Fibroblast of the conjunctiva (primary cell): ENCODE results near the gene BNIP3.

Experiments used
- DNase-seq: peaks from one replicate; pipeline ENCODE4 v3.0.0-alpha.2; 2010; ENCODE audit warnings: low read depth

The BNIP3 gene

GRCh38 chr10:131949041-131949862 lies 32.5 kb downstream of the BNIP3 start:
- DNase-seq: no peak

GRCh38 chr10:131948501-131948900 lies 33.2 kb downstream of the BNIP3 start:
- DNase-seq: no peak

GRCh38 chr10:131947631-131948347 lies 33.9 kb downstream of the BNIP3 start:
- no peak for DNase-seq

- DNase-seq: no peak
Measured at GRCh38 chr10:131946880-131947279, 34.8 kb downstream of the BNIP3 start.

GRCh38 chr10:131946321-131946751 lies 35.4 kb downstream of the BNIP3 start:
- DNase-seq: peak; percentile 65

- no peak for DNase-seq
Measured at GRCh38 chr10:131944976-131945695, 36.6 kb downstream of the BNIP3 start.

GRCh38 chr10:131944412-131944811 lies 37.3 kb downstream of the BNIP3 start:
- no peak for DNase-seq

- DNase-seq: no peak
Measured at GRCh38 chr10:131943021-131943814, 38.5 kb downstream of the BNIP3 start.

- DNase-seq: no peak
Measured at GRCh38 chr10:131942455-131942854, 39.3 kb downstream of the BNIP3 start.

- DNase-seq: no peak
Measured at GRCh38 chr10:131938681-131939080, 43.0 kb downstream of the BNIP3 start.

- DNase-seq: no peak
Measured at GRCh38 chr10:131937836-131938235, 43.9 kb downstream of the BNIP3 start.

GRCh38 chr10:131936736-131937135 lies 45.0 kb downstream of the BNIP3 start:
- DNase-seq: no peak

- DNase-seq: no peak
Measured at GRCh38 chr10:131936294-131936693, 45.4 kb downstream of the BNIP3 start.

GRCh38 chr10:131935260-131935659 lies 46.5 kb downstream of the BNIP3 start:
- no peak for DNase-seq

- no peak for DNase-seq
Measured at GRCh38 chr10:131934769-131935168, 47.0 kb downstream of the BNIP3 start.

- no peak for DNase-seq
Measured at GRCh38 chr10:131933696-131934086, 48.0 kb downstream of the BNIP3 start.

- no peak for DNase-seq
Measured at GRCh38 chr10:131933016-131933695, 48.6 kb downstream of the BNIP3 start.

GRCh38 chr10:131931981-131932380 lies 49.7 kb downstream of the BNIP3 start:
- no peak for DNase-seq

GRCh38 chr10:131930586-131931330 lies 51.0 kb downstream of the BNIP3 start:
- DNase-seq: no peak

GRCh38 chr10:131930150-131930549 lies 51.6 kb downstream of the BNIP3 start:
- no peak for DNase-seq
